ENCODE data around the gene SLC38A9.
"Not testable (repeated sequence)": the region's sequence is repeated elsewhere in the genome, so short reads cannot be mapped to it uniquely, and the experiment has no call there.

The SLC38A9 gene, protein sequence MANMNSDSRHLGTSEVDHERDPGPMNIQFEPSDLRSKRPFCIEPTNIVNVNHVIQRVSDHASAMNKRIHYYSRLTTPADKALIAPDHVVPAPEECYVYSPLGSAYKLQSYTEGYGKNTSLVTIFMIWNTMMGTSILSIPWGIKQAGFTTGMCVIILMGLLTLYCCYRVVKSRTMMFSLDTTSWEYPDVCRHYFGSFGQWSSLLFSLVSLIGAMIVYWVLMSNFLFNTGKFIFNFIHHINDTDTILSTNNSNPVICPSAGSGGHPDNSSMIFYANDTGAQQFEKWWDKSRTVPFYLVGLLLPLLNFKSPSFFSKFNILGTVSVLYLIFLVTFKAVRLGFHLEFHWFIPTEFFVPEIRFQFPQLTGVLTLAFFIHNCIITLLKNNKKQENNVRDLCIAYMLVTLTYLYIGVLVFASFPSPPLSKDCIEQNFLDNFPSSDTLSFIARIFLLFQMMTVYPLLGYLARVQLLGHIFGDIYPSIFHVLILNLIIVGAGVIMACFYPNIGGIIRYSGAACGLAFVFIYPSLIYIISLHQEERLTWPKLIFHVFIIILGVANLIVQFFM
- long read RNA-seq, donor 1: 0 reads
- long read RNA-seq, donor 2, partial matches to known transcripts: 0 of 1 reads
- long read RNA-seq, donor 2, other reads (novel, unspliced or antisense): 0 of 1 reads
- long read RNA-seq, donor 3, partial matches to known transcripts: 0 of 2 reads
- long read RNA-seq, donor 3, other reads (novel, unspliced or antisense): 0 of 2 reads
- long read RNA-seq, donor 4, partial matches to known transcripts: 5 of 6 reads
- long read RNA-seq, donor 4, other reads (novel, unspliced or antisense): 0 of 6 reads
- long read RNA-seq, donor 5, partial matches to known transcripts: 0 of 2 reads
- long read RNA-seq, donor 5, other reads (novel, unspliced or antisense): 0 of 2 reads
- long read RNA-seq, donor 6, partial matches to known transcripts: 0 of 1 reads
- long read RNA-seq, donor 6, other reads (novel, unspliced or antisense): 0 of 1 reads
- long read RNA-seq, donor 7, partial matches to known transcripts: 0 of 2 reads
- long read RNA-seq, donor 7, other reads (novel, unspliced or antisense): 0 of 2 reads
- long read RNA-seq, donor 8, partial matches to known transcripts: 0 of 2 reads
- long read RNA-seq, donor 8, other reads (novel, unspliced or antisense): 0 of 2 reads

DNA sequence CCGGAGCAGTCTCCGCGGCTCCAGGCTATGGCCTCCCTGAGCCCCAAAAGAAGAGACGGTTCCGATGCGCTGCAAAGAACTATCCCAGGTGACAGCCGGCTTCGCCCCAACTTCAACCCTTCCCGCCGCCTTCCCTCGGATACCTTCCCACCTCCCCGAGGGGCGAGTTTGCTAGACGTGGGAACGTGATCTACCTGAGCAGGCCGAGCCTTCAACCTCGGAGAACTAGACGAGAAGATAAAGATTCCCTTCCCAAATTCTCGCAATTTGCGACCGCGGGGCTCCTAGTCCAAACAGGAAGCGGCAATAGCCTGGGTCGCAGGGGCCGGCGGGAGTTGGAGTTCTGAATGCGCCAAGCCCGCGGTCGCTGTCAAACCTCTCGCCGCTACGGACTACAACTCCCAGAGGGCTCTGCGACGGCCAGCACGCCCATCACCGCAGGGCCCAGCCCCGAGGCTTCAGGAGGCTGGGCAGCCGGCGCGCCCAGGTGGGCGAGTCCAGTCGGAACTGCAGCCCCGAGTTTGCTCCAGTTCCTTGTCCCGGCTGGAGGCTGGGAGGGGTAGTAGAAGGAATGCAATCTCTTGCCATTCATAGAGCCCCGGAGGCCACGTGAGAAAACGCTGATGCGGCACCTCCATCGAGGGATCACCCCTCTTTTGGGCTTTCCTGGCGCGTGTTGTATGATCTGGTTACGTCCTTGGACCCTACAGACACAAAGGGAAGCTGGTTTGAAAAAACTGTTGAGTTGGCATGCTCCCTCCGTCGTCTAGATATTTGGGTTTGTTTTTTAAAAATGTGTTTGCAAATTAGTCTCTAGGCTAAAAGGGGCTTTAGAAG, at the start of gene SLC38A9:
SLC38A9 (minus strand) TSS at position 302 of the 837 bp plus-strand sequence. CDS start 14,366 bp downstream, outside the sequence.
- DNase-seq: peak; percentile 89

DNA sequence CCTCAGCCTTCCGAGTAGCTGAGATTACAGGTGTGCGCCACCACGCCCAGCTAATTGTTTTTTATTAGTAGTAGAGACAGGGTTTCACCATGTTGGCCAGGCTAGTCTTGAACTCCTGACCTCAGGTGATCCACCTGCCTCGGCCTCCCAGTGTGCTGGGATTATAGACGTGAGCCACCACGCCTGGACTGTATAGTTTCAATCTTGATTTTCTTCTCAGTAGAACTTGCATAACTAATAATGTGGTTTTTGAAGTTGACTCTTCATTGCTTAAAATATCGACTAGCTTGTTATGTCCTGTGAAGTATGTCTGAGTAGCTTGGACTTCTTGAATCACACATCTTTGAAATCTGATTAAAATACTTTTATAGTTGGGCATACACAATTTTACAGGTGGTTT, 49.6 kb upstream of the SLC38A9 start:
- DNase-seq: not testable (repeated sequence)

DNA sequence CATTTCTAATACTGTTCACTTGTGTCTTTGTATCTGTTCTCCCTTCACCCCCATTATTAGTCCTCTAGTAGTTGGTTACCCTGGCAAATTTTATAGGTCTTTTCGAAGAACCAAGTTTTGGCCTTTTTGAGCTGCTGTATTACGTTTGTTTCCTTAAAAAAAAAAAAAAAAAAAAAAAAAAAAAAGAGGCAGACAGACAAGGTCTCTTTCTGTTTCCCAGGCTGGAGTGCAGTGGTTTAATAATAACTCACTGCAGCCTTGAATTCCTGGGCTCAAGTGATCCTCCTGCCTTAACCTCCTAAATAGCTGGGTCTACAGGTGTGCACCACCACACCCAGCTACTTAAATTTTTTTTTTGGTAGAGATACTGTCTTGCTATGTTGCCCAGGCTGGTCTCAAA, 46.6 kb upstream of the SLC38A9 start:
- no peak for DNase-seq

DNA sequence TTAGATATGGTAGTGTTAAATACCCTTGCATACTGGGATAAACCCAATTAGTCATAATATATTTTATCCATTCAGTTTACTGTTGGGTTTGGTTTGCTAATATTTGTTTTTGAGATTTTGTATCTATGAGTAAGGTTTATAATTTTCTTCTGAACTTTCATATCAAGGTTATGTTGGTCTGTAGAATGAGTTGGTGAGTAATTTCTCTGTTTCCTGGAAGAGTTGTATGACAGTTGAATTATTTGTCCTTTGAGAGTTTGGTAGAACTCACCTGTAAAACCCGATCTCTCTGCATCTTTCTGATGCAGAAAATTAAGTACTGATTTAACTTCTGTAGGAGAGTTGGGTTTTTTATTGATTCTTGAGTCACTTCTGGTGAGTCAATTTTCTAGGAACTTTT, 46.1 kb upstream of the SLC38A9 start:
- DNase-seq: no peak

DNA sequence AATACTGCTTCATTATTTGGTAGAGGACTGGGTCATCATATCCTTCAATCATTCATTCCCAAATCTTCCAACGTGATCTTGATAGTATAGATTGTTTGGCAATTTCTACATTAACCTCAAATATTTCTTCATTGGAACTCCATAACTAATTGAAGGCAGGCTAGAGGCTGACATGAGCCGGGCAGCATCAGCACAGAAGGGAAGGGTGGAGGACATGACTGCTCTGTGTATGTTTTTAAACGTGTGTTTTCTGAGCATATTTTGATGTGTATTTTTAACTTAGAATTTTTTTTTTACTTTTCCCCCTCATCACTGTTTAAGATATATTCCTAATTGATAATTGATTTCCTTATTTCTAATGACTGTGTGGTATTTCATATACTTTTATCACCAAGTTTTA, 38.4 kb upstream of the SLC38A9 start:
- DNase-seq: no peak

DNA sequence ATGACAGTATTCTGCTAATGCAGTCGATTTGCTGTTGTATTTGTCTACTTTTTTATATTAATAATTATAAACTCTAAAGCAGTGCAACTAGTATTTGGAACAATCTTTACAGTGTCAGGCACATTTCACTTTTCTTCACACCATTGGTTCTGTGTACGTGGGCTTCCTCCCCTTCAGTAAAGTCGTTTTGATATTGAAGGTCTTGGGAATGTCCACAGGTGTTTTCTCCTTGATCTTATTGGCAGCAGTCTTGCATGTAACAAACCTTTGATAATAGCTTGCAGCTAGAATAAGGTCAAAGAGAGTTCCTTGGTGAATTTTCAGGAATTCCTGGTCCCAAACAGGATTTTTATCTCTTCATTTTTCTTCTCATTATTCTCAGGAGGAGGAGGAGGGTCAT, 37.9 kb upstream of the SLC38A9 start:
- DNase-seq: no peak

DNA sequence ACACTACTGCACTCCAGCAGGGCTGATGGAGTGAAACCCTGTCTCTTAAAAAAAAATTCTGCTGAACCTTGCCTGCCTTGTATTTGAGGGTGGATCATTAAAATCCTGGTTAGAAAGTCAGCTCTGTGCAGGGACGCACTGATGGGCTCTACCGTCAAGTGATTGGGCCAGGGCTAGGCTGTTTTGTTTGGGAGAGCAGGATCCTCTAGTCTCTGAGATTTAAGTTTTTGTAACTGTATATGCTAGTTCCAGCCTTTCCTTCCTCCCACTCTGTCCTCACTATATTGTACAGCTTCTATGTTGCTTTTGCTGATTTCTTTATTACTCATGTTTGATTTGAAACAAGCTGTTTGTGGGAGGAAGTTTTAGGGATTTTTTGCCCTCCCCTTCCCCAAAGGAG, 37.3 kb upstream of the SLC38A9 start:
- DNase-seq: peak; percentile 5

DNA sequence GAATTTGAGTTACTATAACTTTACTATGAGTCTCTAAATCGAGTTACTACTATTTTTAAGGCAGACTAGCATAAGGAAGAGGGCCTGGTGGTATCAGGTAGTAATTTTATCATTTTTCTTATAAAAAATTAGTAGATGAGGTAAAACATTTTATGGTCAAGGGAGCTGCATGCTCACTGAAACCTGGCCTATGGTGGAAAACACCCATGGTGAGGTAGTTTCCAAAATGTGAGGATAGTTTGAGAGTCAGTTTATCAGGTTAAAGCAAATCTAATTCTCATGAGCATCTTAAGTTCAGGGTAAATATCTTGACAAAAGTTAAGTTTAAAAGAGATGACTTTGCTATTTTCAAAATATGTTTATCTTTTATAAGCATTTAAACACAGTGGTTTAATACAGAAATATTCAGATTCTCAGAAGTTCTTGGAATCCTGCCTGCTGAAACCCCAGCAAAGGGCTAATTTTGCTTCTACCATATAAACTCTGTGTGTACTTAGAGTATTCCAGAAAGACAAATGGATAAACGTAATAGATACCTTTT, 35.7 kb upstream of the SLC38A9 start:
- no peak for DNase-seq

DNA sequence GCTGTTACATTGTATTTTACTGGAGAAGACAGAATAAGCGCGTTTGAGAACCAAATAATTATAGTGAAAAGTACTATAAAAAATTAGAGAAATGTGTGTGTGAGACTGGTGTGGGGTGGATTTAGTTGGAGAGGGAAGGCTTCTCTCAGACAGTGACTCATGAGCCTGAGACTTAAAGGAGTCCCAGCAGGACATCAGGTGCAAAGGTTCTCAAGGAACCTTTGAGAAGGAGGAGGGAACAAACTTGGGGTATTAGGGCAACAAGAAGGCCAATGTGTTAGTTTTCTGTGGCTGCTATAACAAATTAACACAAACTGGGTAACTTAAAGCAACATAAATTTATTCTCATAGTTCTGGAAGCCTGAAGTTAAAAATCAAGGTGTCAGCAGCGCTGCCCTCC, 30.7 kb upstream of the SLC38A9 start:
- no peak for DNase-seq

DNA sequence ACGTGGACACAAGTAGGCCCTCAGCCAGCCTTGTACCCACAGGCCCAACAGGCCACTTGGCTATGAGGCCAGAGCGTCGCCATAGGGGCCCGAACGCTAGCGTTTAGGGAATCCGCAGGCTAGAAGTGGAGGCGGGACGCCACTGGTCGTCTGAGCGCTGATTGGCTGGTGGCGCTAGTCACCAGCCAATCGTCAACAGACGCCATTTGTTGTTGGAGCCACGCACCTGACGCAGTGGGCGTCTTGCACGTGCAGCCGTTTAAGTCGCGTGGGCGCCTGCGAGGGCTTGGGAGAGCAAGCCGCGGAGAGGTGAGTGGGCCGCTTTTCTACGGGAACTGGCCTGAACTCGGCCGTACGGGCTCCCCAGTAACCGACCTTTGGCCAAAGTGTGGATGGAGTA, 25.7 kb upstream of the SLC38A9 start, which contains the start of gene DDX4:
DDX4 (plus strand) TSS at position 269 of the 400 bp plus-strand sequence. CDS start 903 bp downstream, outside the sequence.
- no peak for DNase-seq

DNA sequence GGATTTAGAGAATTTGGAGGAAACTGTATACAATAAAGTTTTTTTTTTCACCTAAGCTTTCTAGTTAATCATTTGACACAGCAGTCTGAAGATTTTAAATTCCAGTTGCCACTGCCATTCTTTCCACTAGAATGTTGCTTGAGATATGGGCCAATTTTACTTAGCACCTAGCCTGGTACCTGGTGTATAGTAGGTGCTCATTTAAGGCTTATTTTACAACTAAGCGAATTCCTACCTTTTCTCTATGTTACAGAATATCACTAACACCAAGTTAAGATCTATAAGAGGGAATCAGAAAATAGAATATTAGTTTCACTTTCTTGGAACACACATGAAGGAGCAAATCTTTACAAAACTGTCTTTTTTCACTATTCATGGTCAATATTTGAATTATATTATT, 22.5 kb upstream of the SLC38A9 start:
- no peak for DNase-seq

DNA sequence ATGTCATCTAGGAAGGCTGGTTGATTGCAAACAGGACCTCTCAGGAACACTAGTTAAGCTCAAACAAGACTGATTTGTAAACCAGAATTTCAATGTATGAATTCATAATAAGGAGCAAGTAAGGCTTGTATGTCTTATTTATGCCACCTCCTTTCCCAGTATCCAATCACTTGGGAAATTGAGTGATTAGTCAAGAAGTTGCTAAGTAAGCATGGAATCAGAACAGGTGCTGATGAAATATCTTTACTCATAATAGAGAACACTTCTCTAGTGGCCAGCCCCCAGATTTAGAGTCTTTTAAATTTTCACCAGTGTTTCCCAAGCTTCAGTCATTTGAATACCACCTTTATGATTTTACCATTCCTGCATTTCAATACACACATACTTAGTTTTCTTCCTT, 20.5 kb upstream of the SLC38A9 start:
- DNase-seq: no peak

DNA sequence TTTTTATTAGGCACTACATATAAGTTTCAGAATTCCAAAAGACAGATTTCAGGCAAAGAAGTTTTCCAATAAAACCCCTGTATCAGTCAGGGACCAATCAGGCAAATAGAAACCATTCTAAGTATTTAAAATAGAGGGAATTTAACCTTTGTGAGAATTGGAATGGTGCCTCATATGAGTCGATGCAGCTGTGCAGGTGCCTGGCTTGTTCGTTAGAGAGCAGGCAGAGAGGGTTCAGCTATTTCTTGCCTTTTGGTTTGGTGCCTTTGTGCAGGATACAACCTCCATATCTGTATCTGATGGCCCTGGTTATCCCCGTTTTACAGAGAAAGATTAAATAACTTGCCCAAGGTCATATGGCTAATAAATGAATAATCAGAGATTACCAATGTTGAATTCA, 19.7 kb upstream of the SLC38A9 start:
- no peak for DNase-seq

DNA sequence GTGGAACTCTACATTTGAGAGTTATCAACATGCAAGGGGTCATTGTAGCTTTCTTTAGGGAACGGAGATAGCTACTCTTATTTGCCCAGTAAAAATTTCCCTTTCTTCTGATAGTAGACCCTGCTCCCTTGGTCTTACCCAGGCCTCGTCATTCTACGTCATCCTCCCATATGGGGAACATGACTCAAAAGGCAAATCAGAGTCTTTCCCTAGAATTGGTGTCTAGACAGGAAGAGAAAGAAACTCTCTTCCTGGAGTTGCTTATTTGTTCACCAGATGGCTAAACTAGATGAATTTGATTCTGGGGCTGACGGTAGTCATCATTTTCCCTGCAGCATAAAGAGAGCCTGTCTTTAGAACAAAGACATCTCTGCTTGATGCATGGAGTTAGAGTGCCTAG, 12.2 kb upstream of the SLC38A9 start:
- no peak for DNase-seq

DNA sequence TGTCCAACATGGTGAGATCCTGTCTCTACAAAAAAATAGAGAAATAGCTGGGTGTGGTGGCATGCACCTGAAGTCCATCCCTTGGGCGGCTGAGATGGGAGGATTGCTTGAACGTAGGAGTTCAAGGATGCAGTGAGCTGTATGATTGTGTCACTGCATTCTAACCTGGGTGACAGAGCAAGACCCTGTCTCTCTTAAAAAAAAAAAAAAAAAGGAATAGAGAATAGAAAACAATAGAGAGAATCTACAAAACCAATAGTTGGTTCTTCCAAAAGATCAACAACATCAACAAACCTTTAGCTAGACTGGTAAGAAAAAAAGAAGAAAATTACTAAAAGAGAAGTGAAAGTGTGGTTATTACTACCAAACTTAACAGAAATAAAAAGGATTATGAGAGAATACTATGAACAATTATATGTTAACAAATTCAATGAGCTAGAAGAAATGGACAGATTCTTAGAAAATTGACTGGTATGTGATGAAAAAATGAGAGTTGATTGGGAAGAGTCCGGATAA, 8.1 kb upstream of the SLC38A9 start:
- DNase-seq: no peak

DNA sequence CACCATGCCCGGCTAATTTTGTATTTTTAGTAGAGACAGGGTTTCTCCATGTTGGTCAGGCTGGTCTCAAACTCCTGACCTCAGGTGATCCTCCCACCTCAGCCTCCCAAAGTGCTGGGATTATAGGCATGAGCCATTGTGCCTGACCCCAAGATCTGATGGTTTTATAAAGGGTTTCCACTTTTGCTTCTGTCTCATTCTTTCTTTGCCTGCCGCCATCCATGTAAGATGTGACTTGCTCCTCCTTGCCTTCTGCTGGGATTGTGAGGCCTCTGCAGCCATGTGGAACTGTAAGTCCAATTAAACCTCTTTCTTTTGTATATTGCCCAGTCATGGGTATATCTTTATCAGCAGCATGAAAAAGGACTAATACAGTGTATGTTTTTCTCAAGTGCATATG, 6.9 kb upstream of the SLC38A9 start:
- not testable (repeated sequence) for DNase-seq

DNA sequence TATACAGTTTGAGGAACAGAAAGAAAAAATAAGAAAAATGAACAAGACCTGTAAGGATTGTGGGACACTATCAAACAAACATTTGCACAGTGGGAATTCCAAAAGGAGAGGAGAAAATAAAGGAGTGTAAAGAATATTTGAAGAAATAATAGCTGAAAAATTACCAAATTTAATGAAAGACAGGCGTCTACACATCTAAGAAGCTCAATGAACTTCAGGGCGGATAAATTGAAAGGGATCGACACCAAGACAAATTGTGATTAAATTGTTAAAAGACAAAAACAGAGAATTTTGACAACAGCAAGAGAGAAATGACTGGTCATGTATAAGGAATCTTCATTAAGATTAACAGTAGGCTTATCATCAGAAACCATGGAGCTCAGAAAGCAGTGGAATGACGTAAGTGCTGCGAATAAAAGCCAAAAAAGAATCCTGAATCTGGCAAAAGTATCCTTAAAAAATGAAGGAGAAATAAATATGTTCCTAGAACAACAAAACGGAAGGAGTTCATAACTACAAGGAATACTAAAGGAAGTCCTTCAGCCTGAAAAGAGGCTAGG, 3.5 kb upstream of the SLC38A9 start:
- no peak for DNase-seq

DNA sequence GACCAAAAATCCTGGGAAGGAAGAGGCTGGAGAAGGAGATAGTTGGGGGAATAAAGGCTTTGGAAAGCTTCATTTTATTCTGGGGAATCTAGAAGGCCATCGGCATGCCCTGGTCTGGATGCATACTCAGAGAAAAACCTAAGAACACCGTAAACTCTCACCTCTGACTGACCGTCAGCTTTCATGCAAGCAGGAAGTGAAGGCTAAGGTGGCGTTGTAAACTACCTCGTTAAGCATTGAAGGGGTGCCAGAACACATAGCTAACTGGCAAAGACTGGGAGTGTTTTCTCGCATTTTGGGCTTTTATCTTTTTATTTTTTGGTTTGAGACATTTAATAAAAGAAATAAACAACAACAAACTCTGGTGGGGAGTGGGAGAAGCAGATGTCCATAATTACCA, 2.6 kb upstream of the SLC38A9 start:
- DNase-seq: no peak

DNA sequence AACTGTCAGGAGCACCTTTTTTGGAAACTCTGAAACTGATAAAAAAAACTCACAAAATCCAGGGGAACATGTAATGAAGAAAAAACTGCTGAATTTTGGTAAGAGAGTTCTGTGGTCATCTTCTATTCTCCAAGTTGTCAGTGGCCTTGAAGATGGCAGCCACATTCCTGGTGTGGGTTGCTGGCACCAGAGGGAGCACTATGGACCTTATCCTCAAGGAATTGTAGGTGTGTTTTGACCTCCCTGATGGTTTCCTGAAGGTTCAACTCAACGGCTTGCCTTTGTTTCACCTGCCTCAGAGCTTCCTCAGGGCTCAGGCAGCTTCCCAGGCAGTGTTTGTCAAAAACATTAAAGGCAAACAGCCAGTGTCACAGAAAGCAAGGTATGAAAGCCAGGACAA, 2.2 kb upstream of the SLC38A9 start:
- DNase-seq: no peak

DNA sequence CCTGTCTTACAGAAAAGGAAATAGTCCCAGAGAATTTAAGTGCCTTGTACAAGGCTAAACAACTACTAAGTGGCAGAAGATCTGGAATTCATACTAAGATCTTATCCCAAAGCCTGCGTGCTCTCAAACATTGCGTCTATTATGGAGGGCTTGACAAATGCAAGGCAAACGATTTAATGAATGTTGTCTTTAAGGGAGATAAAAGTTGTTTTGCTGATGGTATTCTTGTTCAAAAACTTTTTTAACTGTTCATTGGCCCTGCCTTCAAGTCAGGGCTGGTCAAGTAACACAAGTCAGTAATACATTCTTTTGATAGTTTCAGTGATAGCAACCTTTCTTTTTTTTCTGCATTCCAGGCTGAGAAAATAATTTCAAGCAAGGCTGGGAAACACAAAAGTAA, 1.7 kb upstream of the SLC38A9 start:
- no peak for DNase-seq

DNA sequence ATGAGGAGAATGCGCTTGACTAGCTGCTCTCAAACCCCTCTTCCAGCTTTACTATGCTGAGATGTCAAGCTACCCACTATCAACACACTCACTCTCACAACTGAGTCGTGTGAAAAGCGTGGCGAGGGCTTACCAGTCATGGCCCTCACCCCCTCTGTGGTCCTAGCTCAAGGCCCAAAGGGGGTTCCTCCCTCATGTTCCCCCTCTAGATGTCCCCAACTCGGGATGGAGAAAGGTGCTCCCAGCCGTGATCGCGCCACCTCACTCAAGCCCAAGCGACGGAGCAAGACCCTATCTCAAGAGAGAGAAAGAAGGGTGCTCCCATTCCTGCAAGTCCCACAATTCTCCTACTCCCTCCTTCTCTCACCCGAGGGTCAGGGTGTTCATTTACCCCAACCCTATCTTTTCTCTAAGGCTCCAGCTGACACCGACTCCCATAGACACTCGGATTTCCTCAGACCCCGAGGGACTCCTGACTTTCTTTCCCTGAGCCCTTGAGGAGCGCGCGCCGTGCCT, 559 bp downstream of the SLC38A9 start:
- DNase-seq: no peak

Measured in right kidney (tissue), 9 donors.